OCI-LY1 (cell line): ENCODE results near the gene FBXW5.

Experiments used
- CTCF ChIP-seq: fragments of 200-600 bp; sonication (generic), shearing (Covaris generic); IDR thresholded peaks from 2 replicates; pipeline ENCODE4 v1.5.1; 2017; ENCODE audit warnings: mild to moderate bottlenecking, antibody characterized with exemption, low read length, moderate library complexity, mixed read lengths
- EZH2 ChIP-seq: fragments of 200-600 bp; sonication (generic), shearing (Covaris generic); IDR thresholded peaks from 2 replicates; pipeline ENCODE4 v1.8.0; 2017; ENCODE audit warnings: borderline replicate concordance, mixed run types, mild to moderate bottlenecking, antibody characterized with exemption, low read length, moderate library complexity, mixed read lengths

GRCh38 chr9:136920734-136921231 lies 23.8 kb downstream of the FBXW5 start:
- TF ChIP-seq CTCF (no peak), EZH2 (no peak)
